Naive B cell (primary cell): ENCODE measurements around the gene IWS1. TPM values are rescaled to one million over a fixed set of nuclear protein-coding genes. Genes with fewer than 3 reads are reported as not detected.
A peak's percentile ranks its signal among the peaks of the same experiment; 100 is the strongest.

Source experiments
- ATAC-seq, 2 donors: fragments of 150-1000 bp; cut with Tn5 transposase; 2 replicates each; pipeline ENCODE4 v1.10.0; 2021; ENCODE audit warnings: low read depth in 2 of 2, mild to moderate bottlenecking in 2 of 2, moderate library complexity in 2 of 2
- DNase-seq: peaks from one replicate; pipeline ENCODE4 v3.0.0; 2022
- H3K27ac Mint-ChIP-seq, 6 donors: one replicate each; pipeline ENCODE4 v1.8.0; 2020 to 2022; ENCODE audit warnings: mild to moderate bottlenecking in 6 of 6, mixed read lengths in 6 of 6, moderate library complexity in 5 of 6, inconsistent platforms in 2 of 6
- H3K27me3 Mint-ChIP-seq, 3 donors: one replicate each; pipeline ENCODE4 v1.8.0; 2021 to 2022; ENCODE audit warnings: mixed read lengths in 3 of 3, mild to moderate bottlenecking in 1 of 3
- H3K36me3 Mint-ChIP-seq, 2 donors: one replicate each; pipeline ENCODE4 v1.8.0; 2020 to 2022; ENCODE audit warnings: mixed read lengths in 2 of 2, inconsistent platforms in 1 of 2, mild to moderate bottlenecking in 1 of 2
- H3K4me1 Mint-ChIP-seq, 3 donors: one replicate each; pipeline ENCODE4 v1.8.0; 2020 to 2022; ENCODE audit warnings: mixed read lengths in 3 of 3, inconsistent platforms in 1 of 3, mild to moderate bottlenecking in 1 of 3, moderate library complexity in 1 of 3
- H3K4me3 Mint-ChIP-seq, 8 donors: one replicate each; pipeline ENCODE4 v1.8.0; 2020 to 2022; ENCODE audit warnings: mild to moderate bottlenecking in 8 of 8, mixed read lengths in 8 of 8, moderate library complexity in 8 of 8, inconsistent platforms in 2 of 8
- H3K9me3 Mint-ChIP-seq, 7 donors: one replicate each; pipeline ENCODE4 v1.8.0; 2020 to 2022; ENCODE audit warnings: mixed read lengths in 7 of 7, mild to moderate bottlenecking in 5 of 7, inconsistent platforms in 2 of 7, moderate library complexity in 1 of 7
- polyA plus RNA-seq, 6 donors: library from polyadenylated mRNA; unstranded; fragments of 300-500 nt; fragmentation: Illumina TruSeq; gene quantifications; one replicate each; pipeline ENCODE4 v1.2.3, GENCODE V29; 2021; ENCODE audit warnings: low read depth in 6 of 6

Gene IWS1
- polyA plus RNA-seq, 6 donors from 2014 or later, result 5.3 to 43.9 (median 19.1) TPM

GRCh38 chr2:127566576-127566975, 40.3 kb upstream of the IWS1 start:
- no peaks in the 10 kb centered on the region for H3K27me3 Mint-ChIP-seq
- peaks cover 15 to 20% (median 19%) of the 10 kb centered on the region in 3 donors for H3K4me1 Mint-ChIP-seq
- H3K9me3 Mint-ChIP-seq, result peaks cover 0 to 2% (median 0%) of the 10 kb centered on the region in 7 donors
- no peak overlapping the region for H3K4me3 Mint-ChIP-seq
- no peak overlapping the region for H3K27ac Mint-ChIP-seq
- ATAC-seq, result no peak
- DNase-seq, result no peak
- H3K36me3 Mint-ChIP-seq, result peaks cover 0 to 8% of the 10 kb centered on the region in 2 donors

- peaks cover 0 to 2% (median 0%) of the 10 kb centered on the region in 7 donors for H3K9me3 Mint-ChIP-seq
- H3K4me1 Mint-ChIP-seq, result peaks cover 14 to 20% (median 19%) of the 10 kb centered on the region in 3 donors
- H3K27ac Mint-ChIP-seq, result no peak overlapping the region
- no peak for DNase-seq
- H3K36me3 Mint-ChIP-seq, result peaks cover 0 to 8% of the 10 kb centered on the region in 2 donors
- H3K4me3 Mint-ChIP-seq, result no peak overlapping the region
- ATAC-seq, result no peak
- H3K27me3 Mint-ChIP-seq, result no peaks in the 10 kb centered on the region
Measured at GRCh38 chr2:127566139-127566417, 39.8 kb upstream of the IWS1 start.

- peak overlapping the region in 1 of 6 donors; percentile 45 for H3K27ac Mint-ChIP-seq
- peaks cover 0 to 8% of the 10 kb centered on the region in 2 donors for H3K36me3 Mint-ChIP-seq
- peaks cover 0 to 2% (median 0%) of the 10 kb centered on the region in 7 donors for H3K9me3 Mint-ChIP-seq
- no peak for DNase-seq
- H3K4me3 Mint-ChIP-seq, result no peak overlapping the region
- no peaks in the 10 kb centered on the region for H3K27me3 Mint-ChIP-seq
- H3K4me1 Mint-ChIP-seq, result peaks cover 14 to 20% (median 19%) of the 10 kb centered on the region in 3 donors
- no peak for ATAC-seq
Measured at GRCh38 chr2:127565261-127566138, 39.2 kb upstream of the IWS1 start.

GRCh38 chr2:127564429-127565260, 38.4 kb upstream of the IWS1 start:
- peaks cover 0 to 2% (median 0%) of the 10 kb centered on the region in 3 donors for H3K27me3 Mint-ChIP-seq
- H3K36me3 Mint-ChIP-seq, result peaks cover 0 to 8% of the 10 kb centered on the region in 2 donors
- ATAC-seq (no peak), DNase-seq (no peak)
- no peak overlapping the region for H3K4me3 Mint-ChIP-seq
- H3K4me1 Mint-ChIP-seq, result peaks cover 14 to 20% (median 19%) of the 10 kb centered on the region in 3 donors
- no peak overlapping the region for H3K27ac Mint-ChIP-seq
- H3K9me3 Mint-ChIP-seq, result peaks cover 0 to 2% (median 0%) of the 10 kb centered on the region in 7 donors

GRCh38 chr2:127563458-127564428, 37.5 kb upstream of the IWS1 start:
- H3K27me3 Mint-ChIP-seq, result peaks cover 0 to 7% (median under 1%) of the 10 kb centered on the region in 3 donors
- H3K36me3 Mint-ChIP-seq, result peaks cover 0 to 8% of the 10 kb centered on the region in 2 donors
- H3K27ac Mint-ChIP-seq, result peak overlapping the region in 3 of 6 donors; percentile 10 to 94 (median 85)

GRCh38 chr2:127562936-127563335, 36.6 kb upstream of the IWS1 start:
- no peak for DNase-seq
- Mint-ChIP-seq H3K4me3 (no peak overlapping the region), H3K9me3 (peaks cover 0 to 4% (median 2%) of the 10 kb centered on the region in 7 donors), H3K27me3 (peaks cover 0 to 15% (median 5%) of the 10 kb centered on the region in 3 donors), H3K4me1 (peaks cover 14 to 20% (median 19%) of the 10 kb centered on the region in 3 donors), H3K27ac (peak overlapping the region in 2 of 6 donors; percentile 54 to 78), H3K36me3 (peaks cover 0 to 8% of the 10 kb centered on the region in 2 donors)
- ATAC-seq, result no peak

More at GRCh38 chr2:127563458-127564428, 37.5 kb upstream of the IWS1 start:
- no peak for DNase-seq
- Mint-ChIP-seq H3K4me3 (peak overlapping the region in 3 of 8 donors; percentile 11 to 37 (median 36)), H3K4me1 (peaks cover 14 to 20% (median 19%) of the 10 kb centered on the region in 3 donors), H3K9me3 (peaks cover 0 to 2% (median 0%) of the 10 kb centered on the region in 7 donors)
- peak; percentile 57 to 66 for ATAC-seq

GRCh38 chr2:127561371-127561770, 35.1 kb upstream of the IWS1 start:
- peaks cover 0 to 27% (median 19%) of the 10 kb centered on the region in 3 donors for H3K27me3 Mint-ChIP-seq
- no peak overlapping the region for H3K4me3 Mint-ChIP-seq
- peaks cover 8 to 20% of the 10 kb centered on the region in 2 donors for H3K36me3 Mint-ChIP-seq
- H3K9me3 Mint-ChIP-seq, result peaks cover 0 to 19% (median 16%) of the 10 kb centered on the region in 7 donors
- ATAC-seq (no peak), DNase-seq (no peak)
- peaks cover 14 to 19% (median 16%) of the 10 kb centered on the region in 3 donors for H3K4me1 Mint-ChIP-seq
- H3K27ac Mint-ChIP-seq, result peak overlapping the region in 1 of 6 donors; percentile 60

GRCh38 chr2:127560931-127561280, 34.6 kb upstream of the IWS1 start:
- H3K27me3 Mint-ChIP-seq, result peaks cover 0 to 27% (median 19%) of the 10 kb centered on the region in 3 donors
- no peak for ATAC-seq

GRCh38 chr2:127560201-127560930, 34.1 kb upstream of the IWS1 start:
- Mint-ChIP-seq H3K27me3 (peaks cover 0 to 27% (median 19%) of the 10 kb centered on the region in 3 donors), H3K27ac (no peak overlapping the region), H3K36me3 (peaks cover 8 to 24% of the 10 kb centered on the region in 2 donors), H3K9me3 (peaks cover 1 to 29% (median 22%) of the 10 kb centered on the region in 7 donors), H3K4me3 (no peak overlapping the region), H3K4me1 (peaks cover 14 to 19% (median 16%) of the 10 kb centered on the region in 3 donors)
- DNase-seq, result no peak
- ATAC-seq, result no peak

More at GRCh38 chr2:127560931-127561280, 34.6 kb upstream of the IWS1 start:
- H3K36me3 Mint-ChIP-seq, result peaks cover 8 to 24% of the 10 kb centered on the region in 2 donors
- no peak overlapping the region for H3K27ac Mint-ChIP-seq
- H3K4me3 Mint-ChIP-seq, result no peak overlapping the region
- no peak for DNase-seq
- H3K4me1 Mint-ChIP-seq, result peaks cover 14 to 19% (median 16%) of the 10 kb centered on the region in 3 donors
- peaks cover 0 to 24% (median 20%) of the 10 kb centered on the region in 7 donors for H3K9me3 Mint-ChIP-seq

- Mint-ChIP-seq H3K36me3 (peaks cover 8 to 24% of the 10 kb centered on the region in 2 donors), H3K9me3 (peaks cover 4 to 32% (median 22%) of the 10 kb centered on the region in 7 donors), H3K27ac (no peak overlapping the region), H3K27me3 (peaks cover 0 to 27% (median 19%) of the 10 kb centered on the region in 3 donors), H3K4me1 (peaks cover 14 to 19% (median 16%) of the 10 kb centered on the region in 3 donors), H3K4me3 (no peak overlapping the region)
- ATAC-seq (no peak), DNase-seq (no peak)
Measured at GRCh38 chr2:127559454-127559853, 33.2 kb upstream of the IWS1 start.

- peaks cover 11 to 13% (median 12%) of the 10 kb centered on the region in 3 donors for H3K4me1 Mint-ChIP-seq
- ATAC-seq (no peak), DNase-seq (no peak)
- peaks cover 0 to 27% (median 19%) of the 10 kb centered on the region in 3 donors for H3K27me3 Mint-ChIP-seq
- no peak overlapping the region for H3K4me3 Mint-ChIP-seq
- H3K36me3 Mint-ChIP-seq, result peaks cover 8 to 24% of the 10 kb centered on the region in 2 donors
- H3K9me3 Mint-ChIP-seq, result peaks cover 4 to 32% (median 22%) of the 10 kb centered on the region in 7 donors
- peak overlapping the region in 1 of 6 donors; percentile 11 for H3K27ac Mint-ChIP-seq
Measured at GRCh38 chr2:127558911-127559310, 32.6 kb upstream of the IWS1 start.
